Adrenal gland (tissue), 5 donors: ENCODE measurements around the gene GPR68.

Source experiments
- CTCF ChIP-seq, 6 experiments: fragments of 450-650 bp in 4 of 6; fragments of 200-600 bp in 2 of 6; sonication (generic) in 1 of 6; IDR thresholded peaks; 1 replicate in 5 of 6; 2 replicates in 1 of 6; pipeline versions ENCODE4 v1.5.1 to v1.8.0; 2016 to 2021; ENCODE audit warnings: antibody characterized with exemption in 6 of 6, mild to moderate bottlenecking in 2 of 6, moderate library complexity in 1 of 6
- POLR2A ChIP-seq, 2 donors: fragments of 450-650 bp; IDR thresholded peaks; one replicate each; pipeline ENCODE4 v1.6.1; 2017; ENCODE audit warnings: antibody characterized with exemption in 2 of 2, mild to moderate bottlenecking in 2 of 2, moderate library complexity in 1 of 2
- donor health status: DM: no; HTN: no; CAD: no.

- TF ChIP-seq CTCF (IDR thresholded peaks at IDR 0.05) (no peak), POLR2A (IDR thresholded peaks at IDR 0.05) (no peak)
Observed at GRCh38 chr14:91272341-91273272, 28.1 kb upstream of the GPR68 start.
